ENCODE results near the gene INSYN1. TPM values are rescaled to one million over a fixed set of nuclear protein-coding genes. Genes with fewer than 3 reads are reported as not detected.

INSYN1 gene
- total and polyA plus RNA-seq, 10 of the 15 experiments (the other 5 are each of a cell fraction or from before 2014, with no cell fraction given) = not detected

DNA sequence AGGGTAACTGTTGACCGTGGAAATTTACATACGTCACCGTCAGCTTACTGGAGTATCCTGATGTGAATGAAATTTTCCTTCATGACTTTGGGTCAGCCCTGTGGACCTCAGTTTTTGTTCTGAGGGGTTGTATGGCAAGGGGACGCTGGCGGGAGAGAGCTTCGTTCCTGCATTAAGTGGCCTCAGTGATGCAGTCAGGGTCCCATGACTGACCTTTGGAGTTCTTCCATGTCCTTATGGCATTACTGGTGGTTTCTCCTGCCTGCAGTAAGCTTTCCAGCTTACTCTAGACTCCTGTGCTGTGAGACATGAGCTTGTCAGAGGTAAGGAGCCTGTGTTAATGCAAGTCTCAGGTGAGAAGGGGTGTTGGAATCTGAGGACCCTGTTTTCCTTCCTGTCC, 67.2 kb downstream of the INSYN1 start:
- H3K36me3 ChIP-seq (ENCODE audit: control insufficient read depth in 2 of 2, insufficient read depth in 2 of 2, low read length in 1 of 2) = no peaks in the 10 kb centered on the region
- H2AFZ ChIP-seq (ENCODE audit: control insufficient read depth, low read depth, low read length) = no peak overlapping the region
- TF ChIP-seq SMC3 (IDR thresholded peaks at IDR 0.05; ENCODE audit: borderline replicate concordance, low read length) (no peak), KLF5 (IDR thresholded peaks at IDR 0.05; ENCODE audit: partially characterized antibody) (no peak), MTA2 (IDR thresholded peaks at IDR 0.05; ENCODE audit: low read depth) (no peak), NR2C1 (IDR thresholded peaks at IDR 0.05) (no peak), BMI1 (IDR thresholded peaks at IDR 0.05; ENCODE audit: borderline replicate concordance) (no peak), SMAD1 (IDR thresholded peaks at IDR 0.05; ENCODE audit: low read depth, partially characterized antibody) (no peak), STAT3 (IDR thresholded peaks at IDR 0.05; ENCODE audit: low read depth, low read length) (no peak)
- TF ChIP-seq, protein P1, sequence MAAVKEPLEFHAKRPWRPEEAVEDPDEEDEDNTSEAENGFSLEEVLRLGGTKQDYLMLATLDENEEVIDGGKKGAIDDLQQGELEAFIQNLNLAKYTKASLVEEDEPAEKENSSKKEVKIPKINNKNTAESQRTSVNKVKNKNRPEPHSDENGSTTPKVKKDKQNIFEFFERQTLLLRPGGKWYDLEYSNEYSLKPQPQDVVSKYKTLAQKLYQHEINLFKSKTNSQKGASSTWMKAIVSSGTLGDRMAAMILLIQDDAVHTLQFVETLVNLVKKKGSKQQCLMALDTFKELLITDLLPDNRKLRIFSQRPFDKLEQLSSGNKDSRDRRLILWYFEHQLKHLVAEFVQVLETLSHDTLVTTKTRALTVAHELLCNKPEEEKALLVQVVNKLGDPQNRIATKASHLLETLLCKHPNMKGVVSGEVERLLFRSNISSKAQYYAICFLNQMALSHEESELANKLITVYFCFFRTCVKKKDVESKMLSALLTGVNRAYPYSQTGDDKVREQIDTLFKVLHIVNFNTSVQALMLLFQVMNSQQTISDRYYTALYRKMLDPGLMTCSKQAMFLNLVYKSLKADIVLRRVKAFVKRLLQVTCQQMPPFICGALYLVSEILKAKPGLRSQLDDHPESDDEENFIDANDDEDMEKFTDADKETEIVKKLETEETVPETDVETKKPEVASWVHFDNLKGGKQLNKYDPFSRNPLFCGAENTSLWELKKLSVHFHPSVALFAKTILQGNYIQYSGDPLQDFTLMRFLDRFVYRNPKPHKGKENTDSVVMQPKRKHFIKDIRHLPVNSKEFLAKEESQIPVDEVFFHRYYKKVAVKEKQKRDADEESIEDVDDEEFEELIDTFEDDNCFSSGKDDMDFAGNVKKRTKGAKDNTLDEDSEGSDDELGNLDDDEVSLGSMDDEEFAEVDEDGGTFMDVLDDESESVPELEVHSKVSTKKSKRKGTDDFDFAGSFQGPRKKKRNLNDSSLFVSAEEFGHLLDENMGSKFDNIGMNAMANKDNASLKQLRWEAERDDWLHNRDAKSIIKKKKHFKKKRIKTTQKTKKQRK (IDR thresholded peaks at IDR 0.05; ENCODE audit: low read depth, low read length) = no peak
- TF ChIP-seq, protein P2, sequence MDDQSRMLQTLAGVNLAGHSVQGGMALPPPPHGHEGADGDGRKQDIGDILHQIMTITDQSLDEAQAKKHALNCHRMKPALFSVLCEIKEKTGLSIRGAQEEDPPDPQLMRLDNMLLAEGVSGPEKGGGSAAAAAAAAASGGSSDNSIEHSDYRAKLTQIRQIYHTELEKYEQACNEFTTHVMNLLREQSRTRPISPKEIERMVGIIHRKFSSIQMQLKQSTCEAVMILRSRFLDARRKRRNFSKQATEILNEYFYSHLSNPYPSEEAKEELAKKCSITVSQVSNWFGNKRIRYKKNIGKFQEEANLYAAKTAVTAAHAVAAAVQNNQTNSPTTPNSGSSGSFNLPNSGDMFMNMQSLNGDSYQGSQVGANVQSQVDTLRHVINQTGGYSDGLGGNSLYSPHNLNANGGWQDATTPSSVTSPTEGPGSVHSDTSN (IDR thresholded peaks at IDR 0.05; ENCODE audit: insufficient replicate concordance, low read depth, low read length) = no peak
- TF ChIP-seq, protein P3, sequence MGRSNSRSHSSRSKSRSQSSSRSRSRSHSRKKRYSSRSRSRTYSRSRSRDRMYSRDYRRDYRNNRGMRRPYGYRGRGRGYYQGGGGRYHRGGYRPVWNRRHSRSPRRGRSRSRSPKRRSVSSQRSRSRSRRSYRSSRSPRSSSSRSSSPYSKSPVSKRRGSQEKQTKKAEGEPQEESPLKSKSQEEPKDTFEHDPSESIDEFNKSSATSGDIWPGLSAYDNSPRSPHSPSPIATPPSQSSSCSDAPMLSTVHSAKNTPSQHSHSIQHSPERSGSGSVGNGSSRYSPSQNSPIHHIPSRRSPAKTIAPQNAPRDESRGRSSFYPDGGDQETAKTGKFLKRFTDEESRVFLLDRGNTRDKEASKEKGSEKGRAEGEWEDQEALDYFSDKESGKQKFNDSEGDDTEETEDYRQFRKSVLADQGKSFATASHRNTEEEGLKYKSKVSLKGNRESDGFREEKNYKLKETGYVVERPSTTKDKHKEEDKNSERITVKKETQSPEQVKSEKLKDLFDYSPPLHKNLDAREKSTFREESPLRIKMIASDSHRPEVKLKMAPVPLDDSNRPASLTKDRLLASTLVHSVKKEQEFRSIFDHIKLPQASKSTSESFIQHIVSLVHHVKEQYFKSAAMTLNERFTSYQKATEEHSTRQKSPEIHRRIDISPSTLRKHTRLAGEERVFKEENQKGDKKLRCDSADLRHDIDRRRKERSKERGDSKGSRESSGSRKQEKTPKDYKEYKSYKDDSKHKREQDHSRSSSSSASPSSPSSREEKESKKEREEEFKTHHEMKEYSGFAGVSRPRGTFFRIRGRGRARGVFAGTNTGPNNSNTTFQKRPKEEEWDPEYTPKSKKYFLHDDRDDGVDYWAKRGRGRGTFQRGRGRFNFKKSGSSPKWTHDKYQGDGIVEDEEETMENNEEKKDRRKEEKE (IDR thresholded peaks at IDR 0.05) = no peak
- no peak overlapping the region for H3K27ac ChIP-seq (ENCODE audit: control insufficient read depth, insufficient read depth)
- no peak for DNase-seq (ENCODE audit: low read depth, low spot score)
- intact Hi-C loops (cut with micrococcal nuclease; ENCODE audit: unreplicated experiment) (no loop called here), in situ Hi-C loops (cut with MboI) (no loop called here)
- peaks cover 5 to 6% of the 10 kb centered on the region in 2 experiments; a peak in 3 of 4 replicates for H3K27me3 ChIP-seq (replicated peaks in 1 of 2; ENCODE audit: control insufficient read depth in 2 of 2, insufficient read depth in 2 of 2, low read length in 1 of 2)
- WGBS (ENCODE audit: insufficient coverage, insufficient replicate concordance, low lambda C conversion rate, missing lambda C conversion rate) = 51% methylated on average over 6 of the region's 6 CpGs
- H3K4me3 ChIP-seq = no peak overlapping the region
- ChIA-PET RAD21 (ENCODE audit: unreplicated experiment) (interaction anchor here (1.4 to 1.6 kb wide), 3 partner anchors 12 to 49 kb away, joined by 3 to 5 read pairs (median 4); no protein-coding TSS in a partner anchor), POLR2A (no interaction called here), CTCF (interaction anchor here (1.5 to 2.0 kb wide), 4 partner anchors 8 to 49 kb away, joined by 5 to 7 read pairs (median 6); no protein-coding TSS in a partner anchor), SMC1A (ENCODE audit: uncharacterized antibody, unreplicated experiment) (interaction anchor here (0.6 to 1.3 kb wide), 3 partner anchors 8 to 1197 kb away, joined by 3 read pairs; no protein-coding TSS in a partner anchor)
- H3K9me3 ChIP-seq (replicated peaks; ENCODE audit: control insufficient read depth, insufficient read depth, low read length) = no peaks in the 10 kb centered on the region
- H3K4me1 ChIP-seq (ENCODE audit: control insufficient read depth, insufficient read depth, low read length) = no peaks in the 10 kb centered on the region
- H4K20me1 ChIP-seq (ENCODE audit: control insufficient read depth, insufficient read depth) = no peaks in the 10 kb centered on the region
- FAIRE-seq = no peak
- ATAC-seq = no peak
- no TSS peak for BruUV-seq (replicated peaks)
- H3K9ac ChIP-seq (ENCODE audit: control insufficient read depth, insufficient read depth, low read length) = no peak overlapping the region
- H3K4me2 ChIP-seq (ENCODE audit: control insufficient read depth, insufficient read depth) = no peak overlapping the region
- H3K79me2 ChIP-seq (ENCODE audit: control insufficient read depth, insufficient read depth, low read length) = no peaks in the 10 kb centered on the region

Measured in GM12878 (cell line).